DOHH2 (cell line): ENCODE data around the gene TSR1.
"Not testable (repeated sequence)": the region's sequence is repeated elsewhere in the genome, so short reads cannot be mapped to it uniquely, and the experiment has no call there.

Experiments
- H3F3A ChIP-seq: fragments of 200-600 bp; sonication (generic), shearing (Covaris generic); 2 replicates; pipeline ENCODE4 v1.6.0; 2016; ENCODE audit warnings: antibody characterized with exemption, mild to moderate bottlenecking; ENCODE audit not compliant: control insufficient read depth, insufficient read depth
- H3K27ac ChIP-seq: fragments of 200-600 bp; sonication (generic); 2 replicates; pipeline ENCODE4 v1.5.1; 2014; ENCODE audit warnings: low read depth, mild to moderate bottlenecking, low read length, moderate library complexity
- H3K27me3 ChIP-seq: fragments of 200-600 bp; sonication (generic); 2 replicates; pipeline ENCODE4 v1.6.1; 2014; ENCODE audit warnings: mild to moderate bottlenecking, low read length, mixed read lengths; ENCODE audit not compliant: control insufficient read depth
- H3K36me3 ChIP-seq: fragments of 200-600 bp; sonication (generic); 2 replicates; pipeline ENCODE4 v1.6.1; 2014; ENCODE audit warnings: mild to moderate bottlenecking, low read length, moderate library complexity, mixed read lengths; ENCODE audit not compliant: control insufficient read depth
- H3K4me1 ChIP-seq: fragments of 200-600 bp; sonication (generic); 2 replicates; pipeline ENCODE4 v1.6.1; 2014; ENCODE audit warnings: mild to moderate bottlenecking, low read length, mixed read lengths; ENCODE audit not compliant: control insufficient read depth
- H3K4me2 ChIP-seq: fragments of 200-600 bp; sonication (generic); 2 replicates; pipeline ENCODE4 v1.6.0; 2014; ENCODE audit warnings: mild to moderate bottlenecking, low read length, moderate library complexity
- H3K4me3 ChIP-seq: fragments of 200-600 bp; sonication (generic); 2 replicates; pipeline ENCODE4 v1.5.1; 2014; ENCODE audit warnings: mild to moderate bottlenecking, low read length, mixed read lengths
- H3K79me2 ChIP-seq: fragments of 200-600 bp; sonication (generic); 2 replicates; pipeline ENCODE4 v1.6.1; 2014; ENCODE audit warnings: mild to moderate bottlenecking, low read length, mixed read lengths; ENCODE audit not compliant: control insufficient read depth
- H3K9me2 ChIP-seq: fragments of 200-600 bp; sonication (generic); replicated peaks from 2 replicates; pipeline ENCODE4 v1.6.1; 2014; ENCODE audit warnings: mild to moderate bottlenecking, low read length, mixed read lengths; ENCODE audit not compliant: control insufficient read depth
- H3K9me3 ChIP-seq: fragments of 200-600 bp; sonication (generic); 2 replicates; pipeline ENCODE4 v1.6.1; 2014; ENCODE audit warnings: antibody characterized with exemption, low read length, mixed read lengths; ENCODE audit not compliant: control insufficient read depth, insufficient read depth
- H4K20me1 ChIP-seq: fragments of 200-600 bp; sonication (generic); 2 replicates; pipeline ENCODE4 v1.6.0; 2014; ENCODE audit warnings: low read depth, mild to moderate bottlenecking, antibody characterized with exemption, low read length, moderate library complexity; ENCODE audit not compliant: control insufficient read depth, insufficient read depth
- CTCF ChIP-seq: fragments of 200-600 bp; sonication (generic); IDR thresholded peaks from one replicate; pipeline ENCODE4 v1.5.1; 2014; ENCODE audit warnings: antibody characterized with exemption, mild to moderate bottlenecking, low read depth, low read length; ENCODE audit not compliant: poor library complexity, severe bottlenecking
- EZH2phosphoT487 ChIP-seq: fragments of 200-600 bp; sonication (generic); IDR thresholded peaks from 2 replicates; pipeline ENCODE4 v1.6.1; 2017; ENCODE audit warnings: borderline replicate concordance, mild to moderate bottlenecking, antibody characterized with exemption, low read length, moderate library complexity, mixed read lengths

The TSR1 gene

GRCh38 chr17:2317796-2318195, 18.5 kb downstream of the TSR1 start:
- Histone ChIP-seq H3K27me3 (no peaks in the 10 kb centered on the region), H3K4me2 (no peak overlapping the region), H3K36me3 (peaks cover 13% of the 10 kb centered on the region), H3K9me3 (no peaks in the 10 kb centered on the region), H3K4me3 (no peak overlapping the region), H3F3A (peaks cover 27% of the 10 kb centered on the region), H3K9me2 (no peaks in the 10 kb centered on the region), H3K79me2 (no peaks in the 10 kb centered on the region), H4K20me1 (no peaks in the 10 kb centered on the region), H3K27ac (no peak overlapping the region), H3K4me1 (no peaks in the 10 kb centered on the region)
- no peak for TF ChIP-seq EZH2phosphoT487
- no peak for TF ChIP-seq CTCF

GRCh38 chr17:2316916-2317205, 19.4 kb downstream of the TSR1 start:
- H3K4me2 ChIP-seq, H3K9me3 ChIP-seq, H3K27ac ChIP-seq, H3K4me1 ChIP-seq, H3K36me3 ChIP-seq, H3K27me3 ChIP-seq, H3K9me2 ChIP-seq, H3K4me3 ChIP-seq, H3K79me2 ChIP-seq, H4K20me1 ChIP-seq: not testable (repeated sequence)
- peaks cover 25% of the 10 kb centered on the region for H3F3A ChIP-seq

- Histone ChIP-seq H3F3A (peaks cover 10% of the 10 kb centered on the region), H4K20me1 (no peaks in the 10 kb centered on the region), H3K9me3 (no peaks in the 10 kb centered on the region), H3K4me1 (no peaks in the 10 kb centered on the region), H3K79me2 (no peaks in the 10 kb centered on the region), H3K27ac (no peak overlapping the region), H3K27me3 (no peaks in the 10 kb centered on the region), H3K36me3 (peaks cover 3% of the 10 kb centered on the region; the same call in 1 of the 2 replicates), H3K4me3 (no peak overlapping the region), H3K4me2 (no peak overlapping the region), H3K9me2 (no peaks in the 10 kb centered on the region)
- TF ChIP-seq CTCF (no peak), EZH2phosphoT487 (no peak)
Measured at GRCh38 chr17:2312736-2313135, 23.5 kb downstream of the TSR1 start.

GRCh38 chr17:2309338-2310154, 26.7 kb downstream of the TSR1 start:
- H3K27ac ChIP-seq = no peak overlapping the region
- TF ChIP-seq EZH2phosphoT487 (no peak), CTCF (no peak)

More at GRCh38 chr17:2309338-2310154, 26.7 kb downstream of the TSR1 start:
- H3K9me3 ChIP-seq = no peaks in the 10 kb centered on the region
- H4K20me1 ChIP-seq = peaks cover 5% of the 10 kb centered on the region; the same call in 1 of the 2 replicates
- H3K4me2 ChIP-seq = no peak overlapping the region
- H3K4me1 ChIP-seq = peaks cover 4% of the 10 kb centered on the region
- no peaks in the 10 kb centered on the region for H3K9me2 ChIP-seq
- H3F3A ChIP-seq = peaks cover 6% of the 10 kb centered on the region
- no peak overlapping the region for H3K4me3 ChIP-seq
- no peaks in the 10 kb centered on the region for H3K27me3 ChIP-seq
- peaks cover 7% of the 10 kb centered on the region; the same call in 1 of the 2 replicates for H3K36me3 ChIP-seq
- H3K79me2 ChIP-seq = peaks cover 14% of the 10 kb centered on the region
